A673 (cell line): ENCODE results near the gene SLC39A8.

ENCODE experiments used
- CTCF ChIP-seq: fragments of 300-800, 200-600 bp; sonication (generic); conservative IDR thresholded peaks from 2 replicates; pipeline ENCODE4 v1.5.1; 2017; ENCODE audit warnings: low read depth, mild to moderate bottlenecking, antibody characterized with exemption, low read length, moderate library complexity, mixed read lengths
- EZH2 ChIP-seq: fragments of 200-600 bp; sonication (generic); IDR thresholded peaks from 2 replicates; pipeline ENCODE4 v1.6.1; 2017; ENCODE audit warnings: borderline replicate concordance, low read depth, mild to moderate bottlenecking, mixed read lengths, antibody characterized with exemption, low read length; ENCODE audit not compliant: poor library complexity, severe bottlenecking

GRCh38 chr4:102308032-102308799, 37.1 kb downstream of the SLC39A8 start:
- TF ChIP-seq CTCF: no peak
- TF ChIP-seq EZH2: no peak
